ENCODE results near the gene ZNF224.

DNA sequence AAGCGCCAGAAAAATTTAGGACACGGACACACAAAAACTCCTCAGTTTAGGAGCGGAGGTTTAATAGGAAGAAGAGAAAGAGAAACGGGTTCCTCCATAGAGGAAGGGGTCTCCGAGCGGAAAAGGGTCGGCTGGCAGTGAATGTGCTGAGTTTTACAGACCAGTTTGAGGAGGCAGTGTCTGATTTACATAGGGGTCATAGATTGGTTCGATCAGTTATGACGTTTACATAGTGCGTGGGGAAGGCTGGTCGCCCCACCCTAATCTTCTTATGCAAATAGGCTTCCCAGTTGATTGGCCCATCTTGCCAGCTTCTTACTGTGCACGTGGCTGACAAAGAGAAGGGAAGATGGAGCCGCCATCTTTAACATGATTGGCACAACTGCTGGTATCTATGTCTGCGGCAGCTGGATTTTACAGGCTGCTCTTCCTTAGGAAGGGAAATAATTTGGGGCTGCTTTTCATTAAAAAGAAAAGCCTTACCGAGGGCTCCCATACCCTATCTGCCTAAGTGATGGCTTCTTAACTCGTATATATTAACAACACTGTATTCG is 17.8 kb downstream of the ZNF224 start:
- TF ChIP-seq POLR2AphosphoS5 (IDR thresholded peaks at IDR 0.05; ENCODE audit: low read depth, low read length) (no peak), EP300 (IDR thresholded peaks at IDR 0.05; ENCODE audit: borderline replicate concordance in 1 of 2, low read depth in 1 of 2, low read length in 1 of 2) (no peak), RAD21 (IDR thresholded peaks at IDR 0.05; ENCODE audit: low read length) (no peak), JUND (IDR thresholded peaks at IDR 0.05) (no peak), SIN3A (IDR thresholded peaks at IDR 0.05; ENCODE audit: borderline replicate concordance, low read depth, low read length) (no peak), FOSL2 (IDR thresholded peaks at IDR 0.05; ENCODE audit: borderline replicate concordance, low read depth) (no peak)

All from SK-N-SH (cell line).